HCT116 (cell line): ENCODE measurements around the gene COX11.

ENCODE experiments used
- POLR2A ChIP-seq: IDR thresholded peaks from 2 replicates; pipeline ENCODE4 v1.7.0; 2011; ENCODE audit warnings: borderline replicate concordance; ENCODE audit not compliant: insufficient read depth, insufficient read length; ENCODE audit errors: extremely low read depth
- SIN3A ChIP-seq: IDR thresholded peaks from 2 replicates; pipeline ENCODE4 v1.6.1; 2012; ENCODE audit warnings: low read depth
- ZNF274 ChIP-seq: fragments of 200-500 bp; sonication (Bioruptor generic); IDR thresholded peaks from 2 replicates; pipeline ENCODE4 v1.6.1; 2014; ENCODE audit warnings: mild to moderate bottlenecking, low read depth, low read length, inconsistent platforms
- TF ChIP-seq, protein P1 (sequence below), 3 experiments: fragments of 200-600 bp in 1 of 3; sonication (generic) in 1 of 3; IDR thresholded peaks in 2 of 3; conservative IDR thresholded peaks in 1 of 3; 2 replicates each; pipeline ENCODE4 v1.5.1; 2012 to 2017; ENCODE audit warnings: low read depth in 2 of 3, low read length in 2 of 3, antibody characterized with exemption in 1 of 3, borderline replicate concordance in 1 of 3, control low read depth in 1 of 3, mild to moderate bottlenecking in 1 of 3, mixed read lengths in 1 of 3, mixed run types in 1 of 3, moderate library complexity in 1 of 3; ENCODE audit not compliant: insufficient read depth in 1 of 3
- TF ChIP-seq, protein P2 (sequence below): IDR thresholded peaks from 2 replicates; pipeline ENCODE4 v1.6.1; 2012

DNA sequence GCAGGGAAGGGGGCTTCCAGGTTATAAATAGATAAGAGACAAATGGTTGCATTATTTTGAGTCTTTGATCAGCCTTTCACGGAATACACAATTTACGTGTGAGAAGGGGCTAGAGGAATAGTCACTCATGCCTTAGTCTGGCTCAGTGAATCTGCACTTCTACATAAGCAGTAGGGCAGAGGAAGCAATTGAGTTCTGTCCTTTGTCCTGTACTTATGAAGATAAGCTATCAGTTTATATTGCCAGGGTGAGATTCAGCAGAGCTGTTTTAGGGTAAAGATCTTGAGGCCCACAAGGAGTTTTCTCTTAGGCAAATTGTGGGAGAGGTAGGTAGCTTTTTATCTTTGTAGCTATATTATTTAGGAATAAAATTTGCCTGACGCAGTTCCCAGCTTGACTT, 34.5 kb downstream of the COX11 start:
- TF ChIP-seq, protein P1, sequence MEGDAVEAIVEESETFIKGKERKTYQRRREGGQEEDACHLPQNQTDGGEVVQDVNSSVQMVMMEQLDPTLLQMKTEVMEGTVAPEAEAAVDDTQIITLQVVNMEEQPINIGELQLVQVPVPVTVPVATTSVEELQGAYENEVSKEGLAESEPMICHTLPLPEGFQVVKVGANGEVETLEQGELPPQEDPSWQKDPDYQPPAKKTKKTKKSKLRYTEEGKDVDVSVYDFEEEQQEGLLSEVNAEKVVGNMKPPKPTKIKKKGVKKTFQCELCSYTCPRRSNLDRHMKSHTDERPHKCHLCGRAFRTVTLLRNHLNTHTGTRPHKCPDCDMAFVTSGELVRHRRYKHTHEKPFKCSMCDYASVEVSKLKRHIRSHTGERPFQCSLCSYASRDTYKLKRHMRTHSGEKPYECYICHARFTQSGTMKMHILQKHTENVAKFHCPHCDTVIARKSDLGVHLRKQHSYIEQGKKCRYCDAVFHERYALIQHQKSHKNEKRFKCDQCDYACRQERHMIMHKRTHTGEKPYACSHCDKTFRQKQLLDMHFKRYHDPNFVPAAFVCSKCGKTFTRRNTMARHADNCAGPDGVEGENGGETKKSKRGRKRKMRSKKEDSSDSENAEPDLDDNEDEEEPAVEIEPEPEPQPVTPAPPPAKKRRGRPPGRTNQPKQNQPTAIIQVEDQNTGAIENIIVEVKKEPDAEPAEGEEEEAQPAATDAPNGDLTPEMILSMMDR (IDR thresholded peaks at IDR 0.05 in 2 of 3, conservative IDR thresholded peaks at IDR 0.05 in 1 of 3; ENCODE audit: borderline replicate concordance in 1 of 3, insufficient read depth in 1 of 3, low read depth in 2 of 3, low read length in 2 of 3) = no peak
- TF ChIP-seq POLR2A (no peak), ZNF274 (no peak), SIN3A (no peak)
- TF ChIP-seq, protein P2, sequence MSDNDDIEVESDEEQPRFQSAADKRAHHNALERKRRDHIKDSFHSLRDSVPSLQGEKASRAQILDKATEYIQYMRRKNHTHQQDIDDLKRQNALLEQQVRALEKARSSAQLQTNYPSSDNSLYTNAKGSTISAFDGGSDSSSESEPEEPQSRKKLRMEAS = no peak
